Tibial nerve (tissue), 4 donors: ENCODE results near the gene OR10P1.

Experiments
- CTCF ChIP-seq, 5 experiments: fragments of 200-600 bp in 3 of 5; fragments of 450-650 bp in 2 of 5; sonication (generic) in 3 of 5; IDR thresholded peaks; one replicate each; pipeline ENCODE4 v1.5.1; 2016 to 2019; ENCODE audit warnings: antibody characterized with exemption in 5 of 5, mild to moderate bottlenecking in 3 of 5, moderate library complexity in 2 of 5
- EP300 ChIP-seq, 2 donors: sonication (generic); formaldehyde crosslinking; IDR thresholded peaks; one replicate each; pipeline ENCODE4 v1.6.1; 2017; ENCODE audit warnings: antibody characterized with exemption in 2 of 2, mild to moderate bottlenecking in 1 of 2

DNA sequence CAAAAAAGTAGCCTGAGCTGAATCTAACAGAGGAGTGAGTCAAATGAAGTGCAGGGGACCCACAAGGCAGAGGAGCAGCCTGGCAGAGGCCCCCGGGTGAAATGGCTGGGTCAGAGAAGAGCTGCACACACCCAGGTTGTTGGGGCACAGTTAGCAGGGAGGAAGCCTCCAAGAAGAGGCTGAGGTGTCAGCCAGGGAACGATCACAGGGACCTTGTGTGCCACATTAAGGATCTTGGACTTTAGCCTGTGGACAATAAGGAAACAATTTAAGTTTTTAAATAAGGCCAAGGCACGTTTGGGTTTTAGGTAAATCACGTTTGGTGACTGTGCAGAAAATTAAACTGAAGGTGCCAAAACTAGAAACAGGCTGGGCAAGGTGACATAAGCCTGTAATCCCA is 35.1 kb downstream of the OR10P1 start:
- no peak for TF ChIP-seq CTCF (IDR thresholded peaks at IDR 0.05)
- TF ChIP-seq EP300 (IDR thresholded peaks at IDR 0.05), result no peak
